Mammary epithelial cell (primary cell): ENCODE data around the gene GPR35.

Experiments
- EZH2 ChIP-seq: IDR thresholded peaks from 2 replicates; pipeline ENCODE4 v1.6.1; 2012; ENCODE audit warnings: low read length, inconsistent platforms, borderline replicate concordance
- TF ChIP-seq, protein P1 (sequence below), 2 donors: IDR thresholded peaks in 1 of 2; conservative IDR thresholded peaks in 1 of 2; 2 replicates each; pipeline ENCODE4 v1.5.1; 2011 to 2012; ENCODE audit warnings: inconsistent platforms in 2 of 2, low read length in 2 of 2, mild to moderate bottlenecking in 2 of 2, control low read depth in 1 of 2, low read depth in 1 of 2; ENCODE audit not compliant: insufficient read depth in 1 of 2; ENCODE audit errors: extremely low read depth in 1 of 2

DNA sequence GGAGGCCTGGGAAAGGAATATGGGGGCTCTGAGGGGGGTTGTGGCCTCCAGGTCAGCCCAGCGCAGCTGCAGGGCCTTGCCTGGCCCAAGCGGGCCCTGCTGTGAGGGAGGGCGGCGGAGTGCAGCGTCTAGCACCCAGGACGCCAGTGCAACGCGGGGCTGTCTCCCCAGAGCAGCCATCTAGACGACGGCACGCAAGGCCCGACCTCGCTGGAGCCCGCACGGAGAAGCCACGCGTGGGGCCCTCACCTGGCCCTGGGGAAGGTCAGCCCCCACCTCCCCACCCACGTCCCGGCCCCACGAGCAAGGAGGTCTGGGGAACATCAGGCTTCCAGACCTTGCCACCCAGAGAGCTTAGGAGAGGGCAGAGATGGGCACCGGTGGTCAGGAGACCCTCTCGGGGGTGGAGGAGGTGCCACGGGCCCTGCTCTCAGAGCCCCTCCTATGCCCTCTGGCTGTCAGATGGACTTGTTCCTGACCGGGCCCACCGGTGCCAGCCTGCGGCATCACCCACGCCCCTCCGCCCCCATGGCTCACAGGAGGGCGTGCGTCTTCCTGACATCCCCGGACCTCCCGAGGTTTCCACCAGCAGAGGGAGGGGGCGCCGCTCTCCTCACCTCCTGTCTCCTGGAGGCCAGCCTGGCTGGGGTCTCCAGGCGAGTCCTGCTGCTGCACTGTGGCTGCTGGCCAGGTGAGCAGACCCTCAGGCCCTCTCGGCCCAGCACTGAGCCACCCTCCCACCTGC is 17.0 kb downstream of the GPR35 start:
- TF ChIP-seq, protein P1, sequence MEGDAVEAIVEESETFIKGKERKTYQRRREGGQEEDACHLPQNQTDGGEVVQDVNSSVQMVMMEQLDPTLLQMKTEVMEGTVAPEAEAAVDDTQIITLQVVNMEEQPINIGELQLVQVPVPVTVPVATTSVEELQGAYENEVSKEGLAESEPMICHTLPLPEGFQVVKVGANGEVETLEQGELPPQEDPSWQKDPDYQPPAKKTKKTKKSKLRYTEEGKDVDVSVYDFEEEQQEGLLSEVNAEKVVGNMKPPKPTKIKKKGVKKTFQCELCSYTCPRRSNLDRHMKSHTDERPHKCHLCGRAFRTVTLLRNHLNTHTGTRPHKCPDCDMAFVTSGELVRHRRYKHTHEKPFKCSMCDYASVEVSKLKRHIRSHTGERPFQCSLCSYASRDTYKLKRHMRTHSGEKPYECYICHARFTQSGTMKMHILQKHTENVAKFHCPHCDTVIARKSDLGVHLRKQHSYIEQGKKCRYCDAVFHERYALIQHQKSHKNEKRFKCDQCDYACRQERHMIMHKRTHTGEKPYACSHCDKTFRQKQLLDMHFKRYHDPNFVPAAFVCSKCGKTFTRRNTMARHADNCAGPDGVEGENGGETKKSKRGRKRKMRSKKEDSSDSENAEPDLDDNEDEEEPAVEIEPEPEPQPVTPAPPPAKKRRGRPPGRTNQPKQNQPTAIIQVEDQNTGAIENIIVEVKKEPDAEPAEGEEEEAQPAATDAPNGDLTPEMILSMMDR (conservative IDR thresholded peaks at IDR 0.05 in 1 of 2, IDR thresholded peaks at IDR 0.05 in 1 of 2; ENCODE audit: extremely low read depth in 1 of 2, insufficient read depth in 1 of 2, low read depth in 1 of 2, low read length in 2 of 2) = no peak
- TF ChIP-seq EZH2 = no peak
